OCI-LY1 (cell line): Measurements from ENCODE around the gene LAT.

Source experiments
- EZH2 ChIP-seq: fragments of 200-600 bp; sonication (generic), shearing (Covaris generic); IDR thresholded peaks from 2 replicates; pipeline ENCODE4 v1.8.0; 2017; ENCODE audit warnings: borderline replicate concordance, mixed run types, mild to moderate bottlenecking, antibody characterized with exemption, low read length, moderate library complexity, mixed read lengths
- TF ChIP-seq, protein P1 (sequence below): fragments of 200-600 bp; sonication (generic), shearing (Covaris generic); IDR thresholded peaks from 2 replicates; pipeline ENCODE4 v1.5.1; 2017; ENCODE audit warnings: mild to moderate bottlenecking, antibody characterized with exemption, low read length, moderate library complexity, mixed read lengths

- TF ChIP-seq, protein P1, sequence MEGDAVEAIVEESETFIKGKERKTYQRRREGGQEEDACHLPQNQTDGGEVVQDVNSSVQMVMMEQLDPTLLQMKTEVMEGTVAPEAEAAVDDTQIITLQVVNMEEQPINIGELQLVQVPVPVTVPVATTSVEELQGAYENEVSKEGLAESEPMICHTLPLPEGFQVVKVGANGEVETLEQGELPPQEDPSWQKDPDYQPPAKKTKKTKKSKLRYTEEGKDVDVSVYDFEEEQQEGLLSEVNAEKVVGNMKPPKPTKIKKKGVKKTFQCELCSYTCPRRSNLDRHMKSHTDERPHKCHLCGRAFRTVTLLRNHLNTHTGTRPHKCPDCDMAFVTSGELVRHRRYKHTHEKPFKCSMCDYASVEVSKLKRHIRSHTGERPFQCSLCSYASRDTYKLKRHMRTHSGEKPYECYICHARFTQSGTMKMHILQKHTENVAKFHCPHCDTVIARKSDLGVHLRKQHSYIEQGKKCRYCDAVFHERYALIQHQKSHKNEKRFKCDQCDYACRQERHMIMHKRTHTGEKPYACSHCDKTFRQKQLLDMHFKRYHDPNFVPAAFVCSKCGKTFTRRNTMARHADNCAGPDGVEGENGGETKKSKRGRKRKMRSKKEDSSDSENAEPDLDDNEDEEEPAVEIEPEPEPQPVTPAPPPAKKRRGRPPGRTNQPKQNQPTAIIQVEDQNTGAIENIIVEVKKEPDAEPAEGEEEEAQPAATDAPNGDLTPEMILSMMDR: no peak
- TF ChIP-seq EZH2: no peak
Observed at GRCh38 chr16:29009050-29009837, 24.4 kb downstream of the LAT start.
